Tibial artery (tissue), 4 donors: Measurements from ENCODE around the gene ADAMTSL3.
A peak's percentile ranks its signal among the peaks of the same experiment; 100 is the strongest.

Source experiments
- DNase-seq, 2 donors: peaks; one replicate each; pipeline ENCODE4 v3.0.0-alpha.2; 2019
- H3K27ac ChIP-seq, 2 donors: fragments of 200-600 bp; sonication (generic) in 1 of 2; 1 replicate in 1 of 2; 2 replicates in 1 of 2; pipeline ENCODE4 v1.5.1; 2018 to 2019; ENCODE audit warnings: mild to moderate bottlenecking in 1 of 2
- H3K27me3 ChIP-seq, 2 donors: fragments of 200-600 bp; sonication (generic) in 1 of 2; one replicate each; pipeline versions ENCODE4 v1.5.1 to v1.6.0; 2016 to 2019
- H3K36me3 ChIP-seq, 3 donors: fragments of 200-600 bp; sonication (generic) in 2 of 3; one replicate each; pipeline ENCODE4 v1.5.1; 2016 to 2019; ENCODE audit warnings: mild to moderate bottlenecking in 2 of 3
- H3K4me1 ChIP-seq, 4 donors: fragments of 200-600 bp; sonication (generic) in 2 of 4; 1 replicate in 3 of 4; 2 replicates in 1 of 4; pipeline ENCODE4 v1.5.1; 2016 to 2019
- H3K4me3 ChIP-seq, 2 donors: fragments of 200-600 bp; sonication (generic) in 1 of 2; 1 replicate in 1 of 2; 2 replicates in 1 of 2; pipeline ENCODE4 v1.5.1; 2018 to 2019; ENCODE audit warnings: mild to moderate bottlenecking in 2 of 2
- H3K9me3 ChIP-seq, 3 donors: fragments of 200-600 bp; sonication (generic) in 1 of 3; one replicate each; pipeline ENCODE4 v1.5.1; 2016 to 2019
- CTCF ChIP-seq, 2 experiments: fragments of 200-600 bp in 1 of 2; fragments of 450-650 bp in 1 of 2; IDR thresholded peaks; one replicate each; pipeline ENCODE4 v1.5.1; 2017 to 2019; ENCODE audit warnings: antibody characterized with exemption in 2 of 2, mild to moderate bottlenecking in 1 of 2, moderate library complexity in 1 of 2
- intact Hi-C: fragments of 100-400 bp; cut with DNase I; formaldehyde crosslinking; loops from one replicate; pipeline ENCODE4 v1.15.0; 2023; ENCODE audit warnings: low total_unique reads

ADAMTSL3 gene

DNA sequence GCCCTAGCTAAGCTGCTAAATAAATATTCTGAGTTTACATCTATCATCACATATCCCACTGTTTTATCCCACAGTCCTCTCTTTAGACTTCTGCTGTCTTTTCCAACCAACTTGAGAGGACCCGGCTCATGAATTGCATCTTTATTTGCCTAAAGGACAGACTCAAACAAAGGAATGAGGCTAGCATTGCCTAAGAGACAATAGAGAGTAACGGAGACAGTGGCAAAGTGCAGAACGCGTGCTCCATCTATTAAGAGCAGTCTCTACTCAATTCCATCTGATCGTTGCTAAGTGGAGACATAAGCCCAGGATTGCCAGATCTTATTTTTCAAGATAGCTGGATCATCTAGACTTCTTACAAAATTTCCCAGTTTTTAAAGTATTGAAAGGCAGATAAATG is 2.3 kb downstream of the ADAMTSL3 start:
- no peaks in the 10 kb centered on the region for H3K27me3 ChIP-seq
- H3K9me3 ChIP-seq, result no peaks in the 10 kb centered on the region
- peaks cover 0 to 5% (median 0%) of the 10 kb centered on the region in 3 donors for H3K36me3 ChIP-seq
- no peak for TF ChIP-seq CTCF (IDR thresholded peaks at IDR 0.05)
- H3K4me3 ChIP-seq, result no peak overlapping the region
- no peak for DNase-seq
- H3K27ac ChIP-seq, result peak overlapping the region in 1 of 2 donors; percentile 92
- H3K4me1 ChIP-seq, result peaks cover 0 to 71% (median 34%) of the 10 kb centered on the region in 4 donors
- intact Hi-C loops, result no loop called here

DNA sequence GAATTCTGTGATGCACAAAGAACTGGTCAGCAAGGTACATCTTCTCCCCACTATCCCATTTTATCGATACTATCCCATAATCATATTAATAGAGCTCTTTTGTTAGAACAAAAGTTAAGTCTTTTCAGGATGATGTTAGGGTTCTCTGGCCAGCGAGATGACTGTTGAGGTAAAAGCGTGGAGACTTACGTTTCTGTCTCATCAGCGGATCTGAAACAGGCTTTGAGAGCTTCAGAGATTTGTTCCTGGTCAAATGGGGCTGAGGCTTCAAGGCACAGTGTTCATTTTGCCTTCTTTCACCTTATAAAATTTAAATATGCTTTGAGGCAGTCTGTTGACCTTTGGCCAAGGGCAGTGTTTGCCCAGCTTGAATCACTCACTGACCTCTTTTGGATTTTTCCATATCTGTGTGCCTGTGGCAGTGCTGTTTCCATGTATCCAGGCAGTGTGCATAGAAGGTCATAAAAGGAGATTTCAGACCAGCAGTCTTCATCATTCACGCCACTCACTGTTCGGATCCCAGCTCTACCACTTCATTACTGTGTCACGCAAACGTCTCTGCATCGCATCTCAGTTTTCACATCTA is 3.1 kb downstream of the ADAMTSL3 start:
- Histone ChIP-seq H3K27ac (peak overlapping the region in 1 of 2 donors; percentile 64), H3K9me3 (no peaks in the 10 kb centered on the region), H3K4me1 (peaks cover 0 to 71% (median 34%) of the 10 kb centered on the region in 4 donors)

DNA sequence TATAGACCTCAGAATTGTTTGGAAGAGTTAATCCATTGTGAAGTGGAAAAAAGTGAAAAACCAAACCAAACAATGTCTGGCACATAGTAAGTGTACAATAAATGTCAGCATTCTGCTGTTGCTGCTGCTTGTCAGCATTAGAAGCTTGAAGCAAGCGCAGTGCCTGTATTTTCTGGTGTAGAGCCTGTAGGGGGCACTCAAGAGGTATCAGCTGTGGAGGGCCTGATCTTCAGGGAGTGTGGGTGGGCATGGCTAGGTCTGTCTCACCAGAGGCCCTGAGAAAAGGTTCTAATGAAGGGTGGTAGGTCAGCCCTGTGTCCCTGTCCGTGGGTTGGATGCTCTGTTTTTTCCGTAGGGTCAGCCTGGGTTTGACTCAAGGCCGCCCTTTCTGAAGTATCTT is 3.6 kb downstream of the ADAMTSL3 start:
- Histone ChIP-seq H3K27me3 (no peaks in the 10 kb centered on the region), H3K4me3 (no peak overlapping the region), H3K4me1 (peaks cover 0 to 69% (median 34%) of the 10 kb centered on the region in 4 donors), H3K9me3 (no peaks in the 10 kb centered on the region), H3K36me3 (peaks cover 0 to 5% (median 0%) of the 10 kb centered on the region in 3 donors), H3K27ac (peak overlapping the region; percentile 55 to 64)
- no peak for DNase-seq
- no peak for TF ChIP-seq CTCF (IDR thresholded peaks at IDR 0.05)
- intact Hi-C loops, result no loop called here

More for the DNA sequence above, 3.1 kb downstream of the ADAMTSL3 start:
- intact Hi-C loops, result no loop called here
- H3K4me3 ChIP-seq, result no peak overlapping the region
- no peak for DNase-seq
- H3K36me3 ChIP-seq, result peaks cover 0 to 5% (median 0%) of the 10 kb centered on the region in 3 donors
- TF ChIP-seq CTCF (IDR thresholded peaks at IDR 0.05), result no peak
- no peaks in the 10 kb centered on the region for H3K27me3 ChIP-seq

DNA sequence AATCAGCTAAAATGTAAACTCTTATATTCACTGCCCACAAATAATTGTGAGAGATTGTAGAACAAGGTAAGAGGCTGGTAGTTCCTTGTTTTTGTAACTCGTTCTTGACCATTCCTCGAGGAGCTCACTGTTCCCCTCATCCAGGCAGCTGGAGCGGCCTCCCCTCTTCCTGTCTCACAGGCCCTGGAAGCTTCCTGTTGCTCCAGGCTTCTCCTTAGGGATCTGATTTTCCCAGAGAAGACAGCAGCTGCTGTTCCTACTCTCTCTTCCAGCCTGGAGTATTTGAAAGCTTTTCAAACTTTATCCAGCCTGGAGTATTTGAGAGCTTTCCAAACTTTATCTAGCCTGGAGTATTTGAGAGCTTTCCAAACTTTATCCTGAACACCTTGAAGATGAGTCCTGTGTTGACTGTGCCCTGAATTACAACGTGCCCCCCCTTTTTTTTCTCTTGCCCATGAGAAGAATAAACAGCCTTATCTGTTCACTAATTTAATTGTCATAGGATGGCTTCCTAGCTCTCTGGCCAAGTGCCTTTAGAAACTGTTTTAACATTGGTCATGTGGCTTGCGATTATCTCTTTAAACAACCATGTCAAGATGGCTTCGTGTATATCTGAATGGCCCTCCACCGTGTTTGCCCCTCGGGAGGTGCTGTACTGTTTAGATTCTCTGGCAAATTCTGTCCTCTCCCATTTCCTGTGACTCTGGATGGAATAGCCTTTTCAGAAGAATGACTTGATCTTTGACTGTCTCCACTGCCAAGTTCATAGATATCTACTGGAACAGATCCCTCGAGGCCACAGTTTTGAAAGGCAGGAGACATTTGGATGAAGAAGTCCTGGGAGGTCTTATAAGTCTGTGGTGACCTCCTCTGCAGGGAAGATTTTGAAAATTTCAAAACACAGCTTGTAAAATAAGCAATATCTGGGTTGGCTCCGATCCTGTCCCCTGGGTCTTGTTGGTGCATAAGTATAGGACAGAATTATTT is 4.8 kb downstream of the ADAMTSL3 start:
- Histone ChIP-seq H3K4me3 (no peak overlapping the region), H3K27me3 (no peaks in the 10 kb centered on the region), H3K4me1 (peaks cover 0 to 60% (median 30%) of the 10 kb centered on the region in 4 donors), H3K36me3 (peaks cover 0 to 5% (median 0%) of the 10 kb centered on the region in 3 donors), H3K27ac (peak overlapping the region; percentile 55 to 64), H3K9me3 (no peaks in the 10 kb centered on the region)
- DNase-seq, result peak; percentile 73 to 86
- TF ChIP-seq CTCF (IDR thresholded peaks at IDR 0.05), result no peak
- intact Hi-C loops, result no loop called here

DNA sequence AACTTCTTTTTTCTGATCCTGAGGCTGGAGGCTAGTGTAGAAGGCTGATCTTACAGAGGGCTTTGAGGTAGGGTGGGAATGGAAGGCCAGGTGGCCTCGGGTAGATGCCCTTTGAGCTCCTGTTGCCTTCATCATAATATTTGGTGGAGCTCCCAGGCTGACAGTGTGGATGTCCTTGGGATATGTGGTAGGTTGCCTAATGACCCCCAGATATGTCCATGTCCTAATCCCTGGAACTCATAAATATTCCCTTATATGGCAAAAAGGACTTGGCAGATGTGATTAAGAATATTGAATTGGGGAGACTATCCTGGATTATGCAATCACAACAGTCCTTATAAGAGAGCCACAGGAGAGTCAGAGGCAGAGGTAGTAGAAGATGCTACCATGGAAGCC is 5.5 kb downstream of the ADAMTSL3 start:
- DNase-seq, result peak in 1 of 2 donors; percentile 30

More for the DNA sequence above, 5.5 kb downstream of the ADAMTSL3 start:
- H3K4me1 ChIP-seq, result peaks cover 0 to 57% (median 29%) of the 10 kb centered on the region in 4 donors
- intact Hi-C loops, result no loop called here
- H3K9me3 ChIP-seq, result no peaks in the 10 kb centered on the region
- no peaks in the 10 kb centered on the region for H3K27me3 ChIP-seq
- H3K27ac ChIP-seq, result peak overlapping the region; percentile 55 to 64
- TF ChIP-seq CTCF (IDR thresholded peaks at IDR 0.05), result no peak
- H3K4me3 ChIP-seq, result no peak overlapping the region
- peaks cover 0 to 5% (median 0%) of the 10 kb centered on the region in 3 donors for H3K36me3 ChIP-seq
